Spleen (tissue), 7 donors: ENCODE results near the gene RAD51B.

Source experiments
- CTCF ChIP-seq, 11 experiments: fragments of 200-600 bp in 7 of 11; fragments of 450-650 bp in 4 of 11; sonication (generic) in 4 of 11; IDR thresholded peaks in 8 of 11; conservative IDR thresholded peaks in 3 of 11; 1 replicate in 7 of 11; 2 replicates in 4 of 11; pipeline versions ENCODE4 v1.4.0 to v1.8.0; 2016 to 2021; ENCODE audit warnings: antibody characterized with exemption in 11 of 11, inconsistent platforms in 4 of 11, mild to moderate bottlenecking in 1 of 11
- POLR2A ChIP-seq, 3 donors: fragments of 450-650 bp; IDR thresholded peaks; one replicate each; pipeline ENCODE4 v1.5.1; 2017; ENCODE audit warnings: antibody characterized with exemption in 3 of 3, mild to moderate bottlenecking in 1 of 3
- POLR2AphosphoS5 ChIP-seq, 3 donors: sonication (generic); formaldehyde crosslinking; IDR thresholded peaks; one replicate each; pipeline ENCODE4 v1.5.1; 2017; ENCODE audit warnings: antibody characterized with exemption in 3 of 3
- donor health status: DM: no; HTN: no; CAD: no; lungs with moderate emphysema.
- donor health status: DM: no; HTN: no; CAD: no.
- donor health status: DM: no; HTN: no; CAD: no.

GRCh38 chr14:68162887-68163286 is 343.3 kb downstream of the RAD51B start:
- TF ChIP-seq CTCF (IDR thresholded peaks at IDR 0.05 in 8 of 11, conservative IDR thresholded peaks at IDR 0.05 in 3 of 11) (no peak), POLR2AphosphoS5 (IDR thresholded peaks at IDR 0.05) (no peak), POLR2A (IDR thresholded peaks at IDR 0.05) (no peak)
